NCI-H1417 treated with DMSO at 0.1 percent for 48 hours (cell line): ENCODE results near the gene LIPA.
"Not testable (repeated sequence)": the region's sequence is repeated elsewhere in the genome, so short reads cannot be mapped to it uniquely, and the experiment has no call there.

Experiments used
- DNase-seq: peaks from one replicate; lab custom pipeline; 2025; lab: John Stamatoyannopoulos, UW

LIPA gene

GRCh38 chr10:89269433-89270152 is 18.0 kb upstream of the LIPA start:
- no peak for DNase-seq

GRCh38 chr10:89266721-89267453 is 15.3 kb upstream of the LIPA start:
- no peak for DNase-seq

GRCh38 chr10:89263531-89263930 is 12.0 kb upstream of the LIPA start:
- no peak for DNase-seq

GRCh38 chr10:89263091-89263490 is 11.5 kb upstream of the LIPA start:
- DNase-seq = no peak

- DNase-seq = no peak
Observed at GRCh38 chr10:89262086-89263051, 10.8 kb upstream of the LIPA start.

GRCh38 chr10:89258881-89259280 is 7.3 kb upstream of the LIPA start:
- DNase-seq = no peak

GRCh38 chr10:89257581-89257980 is 6.0 kb upstream of the LIPA start:
- no peak for DNase-seq

GRCh38 chr10:89256962-89257361 is 5.4 kb upstream of the LIPA start:
- no peak for DNase-seq

GRCh38 chr10:89256340-89256739 is 4.8 kb upstream of the LIPA start:
- DNase-seq = no peak

- no peak for DNase-seq
Observed at GRCh38 chr10:89255793-89256192, 4.2 kb upstream of the LIPA start.

- DNase-seq = not testable (repeated sequence)
Observed at GRCh38 chr10:89255091-89255579, 3.6 kb upstream of the LIPA start.

- no peak for DNase-seq
Observed at GRCh38 chr10:89252225-89252585, 630 bp upstream of the LIPA start.

GRCh38 chr10:89250865-89251408 is 638 bp downstream of the LIPA start:
- peak; percentile 7 for DNase-seq

- no peak for DNase-seq
Observed at GRCh38 chr10:89248990-89249389, 2.6 kb downstream of the LIPA start.

- not testable (repeated sequence) for DNase-seq
Observed at GRCh38 chr10:89247623-89248022, 4.0 kb downstream of the LIPA start.

GRCh38 chr10:89245802-89246201 is 5.8 kb downstream of the LIPA start:
- DNase-seq = no peak

GRCh38 chr10:89242840-89243568 is 8.6 kb downstream of the LIPA start:
- no peak for DNase-seq

GRCh38 chr10:89242345-89242684 is 9.3 kb downstream of the LIPA start:
- DNase-seq = no peak

- DNase-seq = no peak
Observed at GRCh38 chr10:89241486-89242344, 9.9 kb downstream of the LIPA start.

GRCh38 chr10:89241026-89241425 is 10.5 kb downstream of the LIPA start:
- no peak for DNase-seq
